ENCODE measurements around the gene ZDHHC11. TPM values are rescaled to one million over a fixed set of nuclear protein-coding genes. Genes with fewer than 3 reads are reported as not detected.
"Not testable (repeated sequence)": the region's sequence is repeated elsewhere in the genome, so short reads cannot be mapped to it uniquely, and the experiment has no call there.

Gene ZDHHC11
- total RNA-seq, 2 experiments from 2014 or later = 6.2 to 7.9 TPM

DNA sequence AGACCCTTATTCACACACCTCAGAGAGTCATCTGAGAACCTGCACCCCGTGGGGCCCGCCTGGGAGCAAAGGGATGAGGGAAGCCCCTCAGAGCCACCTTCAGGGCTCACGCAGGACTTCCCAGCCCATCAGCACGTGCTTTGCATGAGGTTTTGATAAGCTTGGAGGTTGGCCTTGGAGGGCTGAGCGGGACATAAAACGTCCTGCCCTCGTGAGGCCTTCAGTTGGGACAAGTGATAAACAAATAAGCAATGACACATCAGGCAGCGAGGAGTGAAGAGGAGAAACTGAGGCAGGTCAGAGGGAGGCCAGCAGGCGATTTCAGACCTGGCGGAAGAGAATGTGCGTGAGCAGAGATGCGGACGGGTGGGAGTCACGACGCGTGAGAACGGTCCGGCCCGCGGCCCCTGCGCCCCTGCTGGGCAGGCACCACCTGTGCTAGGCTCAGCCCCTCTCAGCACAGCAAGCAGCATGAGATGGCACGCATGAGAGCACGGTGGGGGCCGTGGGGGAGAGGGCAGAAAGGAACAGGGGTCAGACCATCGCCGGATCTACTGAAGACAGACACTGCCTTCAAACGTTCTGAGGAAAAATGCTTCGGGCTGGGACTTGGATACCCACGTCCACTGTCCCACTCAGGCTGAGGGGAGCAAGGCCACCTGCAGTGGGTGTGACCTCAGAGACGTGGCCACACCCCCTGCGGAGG, 78.8 kb downstream of the ZDHHC11 start:
- H3K9me3 Mint-ChIP-seq; H3K27ac Mint-ChIP-seq; DNase-seq; intact Hi-C loops (cut with micrococcal nuclease); H3K4me1 Mint-ChIP-seq (ENCODE audit: low read depth); H3K27me3 Mint-ChIP-seq; H3K4me3 Mint-ChIP-seq; CTCF ChIA-PET; POLR2A ChIA-PET; H3K36me3 Mint-ChIP-seq: not testable (repeated sequence)

- H3K4me3 Mint-ChIP-seq; DNase-seq; POLR2A ChIA-PET; H3K27me3 Mint-ChIP-seq; H3K27ac Mint-ChIP-seq; H3K4me1 Mint-ChIP-seq (ENCODE audit: low read depth); CTCF ChIA-PET; H3K9me3 Mint-ChIP-seq; H3K36me3 Mint-ChIP-seq; intact Hi-C loops (cut with micrococcal nuclease): not testable (repeated sequence)
Measured at GRCh38 chr5:771087-771781, 79.6 kb downstream of the ZDHHC11 start.

- intact Hi-C loops (cut with micrococcal nuclease); H3K36me3 Mint-ChIP-seq; H3K4me1 Mint-ChIP-seq (ENCODE audit: low read depth); POLR2A ChIA-PET; H3K9me3 Mint-ChIP-seq; H3K4me3 Mint-ChIP-seq; H3K27me3 Mint-ChIP-seq; DNase-seq; H3K27ac Mint-ChIP-seq; CTCF ChIA-PET: not testable (repeated sequence)
Measured at GRCh38 chr5:770585-770984, 80.2 kb downstream of the ZDHHC11 start.

DNA sequence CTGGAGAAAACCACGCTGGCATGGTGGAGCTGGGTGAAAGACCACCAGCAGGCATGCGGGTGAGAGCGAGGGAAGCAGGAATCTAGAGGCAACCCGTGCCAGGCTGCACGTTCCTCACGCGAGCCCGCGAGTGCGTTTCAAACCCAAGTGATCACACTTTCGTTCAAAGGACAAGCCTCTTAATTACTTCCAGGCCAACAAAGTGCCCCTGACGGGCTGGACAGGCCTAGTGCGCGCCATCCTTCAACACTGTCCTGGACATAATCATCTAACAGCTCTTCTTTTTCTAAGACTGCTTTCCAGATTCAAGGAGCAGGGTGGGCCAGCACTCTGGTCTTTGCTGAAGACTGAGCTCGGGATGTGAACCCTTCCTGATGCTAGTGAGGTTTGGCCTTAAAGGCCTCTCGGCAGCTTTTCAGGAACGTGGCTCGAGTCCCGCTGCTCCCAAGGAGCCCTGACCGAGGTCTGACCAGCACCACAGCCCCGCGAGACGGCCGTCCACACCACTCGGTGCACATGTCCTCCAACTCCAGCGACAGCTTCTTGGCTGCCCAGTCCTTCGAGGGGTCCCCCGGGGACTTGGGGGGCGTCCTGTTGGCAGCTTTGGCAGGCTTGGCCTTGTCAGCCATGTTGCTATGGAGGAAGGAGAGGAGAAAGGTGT, 81.2 kb downstream of the ZDHHC11 start:
- H3K4me1 Mint-ChIP-seq (ENCODE audit: low read depth); H3K27ac Mint-ChIP-seq; intact Hi-C loops (cut with micrococcal nuclease); H3K4me3 Mint-ChIP-seq; H3K27me3 Mint-ChIP-seq; H3K36me3 Mint-ChIP-seq; DNase-seq; CTCF ChIA-PET; POLR2A ChIA-PET; H3K9me3 Mint-ChIP-seq: not testable (repeated sequence)

GRCh38 chr5:766666-767431, 83.9 kb downstream of the ZDHHC11 start:
- Mint-ChIP-seq H3K36me3 (no peaks in the 10 kb centered on the region), H3K27me3 (no peaks in the 10 kb centered on the region)
- CTCF ChIA-PET = no interaction called here

GRCh38 chr5:765948-766631, 84.7 kb downstream of the ZDHHC11 start:
- Mint-ChIP-seq H3K27ac (no peak overlapping the region), H3K9me3 (peaks cover 3% of the 10 kb centered on the region), H3K4me1 (ENCODE audit: low read depth) (no peaks in the 10 kb centered on the region), H3K36me3 (no peaks in the 10 kb centered on the region), H3K4me3 (no peak overlapping the region), H3K27me3 (no peaks in the 10 kb centered on the region)
- intact Hi-C loops (cut with micrococcal nuclease) = no loop called here
- DNase-seq = no peak
- ChIA-PET POLR2A (no interaction called here), CTCF (no interaction called here)

More at GRCh38 chr5:766666-767431, 83.9 kb downstream of the ZDHHC11 start:
- DNase-seq = no peak
- intact Hi-C loops (cut with micrococcal nuclease) = no loop called here
- Mint-ChIP-seq H3K4me1 (ENCODE audit: low read depth) (no peaks in the 10 kb centered on the region), H3K4me3 (no peak overlapping the region), H3K27ac (no peak overlapping the region), H3K9me3 (peaks cover 3% of the 10 kb centered on the region)
- POLR2A ChIA-PET = no interaction called here

DNA sequence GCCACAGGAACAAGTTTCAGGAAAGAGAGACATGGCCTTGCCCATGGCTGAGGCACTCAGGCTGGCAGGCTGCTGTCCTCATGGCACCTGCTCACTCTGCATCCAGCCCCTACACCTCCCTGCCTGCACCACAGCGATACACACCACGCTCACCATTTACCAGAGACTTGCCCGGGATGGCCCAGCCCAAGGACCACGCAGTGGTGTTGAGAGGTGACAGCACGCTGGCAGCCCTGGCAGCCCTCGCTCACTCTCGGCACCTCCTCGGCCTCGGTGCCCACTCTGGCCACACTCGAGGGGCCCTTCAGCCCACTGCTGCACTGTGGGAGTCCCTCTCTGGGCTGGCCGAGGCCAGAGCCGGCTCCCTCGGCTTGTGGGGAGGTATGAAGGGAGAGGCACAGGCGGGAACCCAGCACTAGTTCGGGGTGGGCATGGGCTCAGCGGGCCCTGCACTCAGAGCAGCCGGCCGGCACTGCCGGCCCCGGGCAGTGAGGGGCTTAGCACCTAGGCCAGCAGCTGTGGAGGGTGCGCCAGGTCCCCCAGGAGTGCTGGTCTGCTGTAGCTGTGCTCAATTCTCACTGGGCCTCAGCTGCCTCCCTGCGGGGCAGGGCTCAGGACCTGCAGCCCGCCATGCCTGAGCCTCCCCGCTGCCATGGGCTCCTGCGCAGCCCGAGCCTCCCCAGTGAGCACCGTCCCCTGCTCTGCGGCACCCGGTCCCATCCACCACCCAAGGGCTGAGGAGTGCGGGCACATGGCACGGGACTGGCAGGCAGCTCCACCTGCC, 86.6 kb downstream of the ZDHHC11 start:
- intact Hi-C loops (cut with micrococcal nuclease) = no loop called here
- Mint-ChIP-seq H3K4me3 (no peak overlapping the region), H3K27me3 (no peaks in the 10 kb centered on the region), H3K27ac (no peak overlapping the region), H3K4me1 (ENCODE audit: low read depth) (peaks cover 2% of the 10 kb centered on the region), H3K9me3 (peaks cover 3% of the 10 kb centered on the region), H3K36me3 (no peaks in the 10 kb centered on the region)
- ChIA-PET POLR2A (no interaction called here), CTCF (no interaction called here)
- no peak for DNase-seq

GRCh38 chr5:763397-763796, 87.4 kb downstream of the ZDHHC11 start:
- POLR2A ChIA-PET = no interaction called here
- DNase-seq = no peak
- H3K27me3 Mint-ChIP-seq = no peaks in the 10 kb centered on the region
- H3K9me3 Mint-ChIP-seq = peaks cover 3% of the 10 kb centered on the region
- intact Hi-C loops (cut with micrococcal nuclease) = no loop called here
- no peaks in the 10 kb centered on the region for H3K36me3 Mint-ChIP-seq
- no peak overlapping the region for H3K4me3 Mint-ChIP-seq
- CTCF ChIA-PET = no interaction called here
- no peak overlapping the region for H3K27ac Mint-ChIP-seq
- H3K4me1 Mint-ChIP-seq (ENCODE audit: low read depth) = peaks cover 10% of the 10 kb centered on the region

- DNase-seq; H3K4me3 Mint-ChIP-seq; H3K27me3 Mint-ChIP-seq; H3K27ac Mint-ChIP-seq; H3K36me3 Mint-ChIP-seq; intact Hi-C loops (cut with micrococcal nuclease); H3K9me3 Mint-ChIP-seq; CTCF ChIA-PET; POLR2A ChIA-PET: not testable (repeated sequence)
- H3K4me1 Mint-ChIP-seq (ENCODE audit: low read depth) = peaks cover 14% of the 10 kb centered on the region
Measured at GRCh38 chr5:762996-763395, 87.8 kb downstream of the ZDHHC11 start.

DNA sequence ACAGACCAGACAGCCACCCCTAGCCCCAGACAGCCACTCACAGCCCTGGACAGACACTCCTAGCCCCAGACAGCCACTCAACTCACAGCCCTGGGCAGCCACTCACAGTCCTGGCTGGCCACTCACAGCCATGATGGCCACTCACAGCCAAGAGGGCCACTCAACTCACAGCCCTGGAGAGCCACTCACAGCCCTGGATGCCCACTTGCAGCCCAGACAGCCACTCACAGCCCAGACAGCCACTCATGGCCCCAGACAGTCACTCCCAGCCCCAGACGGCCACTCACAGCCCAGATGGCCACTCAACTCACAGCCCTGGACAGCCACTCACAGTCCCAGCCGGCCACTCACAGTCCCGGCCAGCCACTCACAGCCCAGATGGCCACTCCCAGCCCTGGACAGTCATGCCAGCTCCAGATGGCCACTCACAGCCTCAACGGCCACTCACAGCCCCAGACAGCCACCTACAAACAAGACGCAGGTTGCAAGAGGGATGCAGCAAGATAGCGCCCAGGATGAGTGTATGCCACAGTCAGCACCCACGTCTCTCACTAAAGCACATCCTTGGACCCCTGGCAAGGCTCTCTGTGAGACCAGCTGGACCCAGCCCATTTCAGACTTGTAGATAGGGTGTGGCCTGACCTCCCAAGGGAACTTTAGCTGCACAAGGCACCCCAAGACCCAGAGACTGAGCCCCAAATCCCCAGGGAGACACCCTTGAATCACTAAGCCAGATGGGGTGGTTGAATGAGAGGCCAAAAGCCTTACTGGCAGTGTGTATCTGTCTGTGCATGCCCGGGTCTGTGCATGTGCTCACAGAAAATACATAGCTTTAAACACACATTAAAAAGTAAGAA, 88.7 kb downstream of the ZDHHC11 start:
- H3K4me1 Mint-ChIP-seq (ENCODE audit: low read depth) = peaks cover 19% of the 10 kb centered on the region
- no peak overlapping the region for H3K27ac Mint-ChIP-seq
- POLR2A ChIA-PET = no interaction called here
- DNase-seq = no peak
- H3K4me3 Mint-ChIP-seq = no peak overlapping the region
- no peaks in the 10 kb centered on the region for H3K36me3 Mint-ChIP-seq
- peaks cover 3% of the 10 kb centered on the region for H3K9me3 Mint-ChIP-seq
- H3K27me3 Mint-ChIP-seq = no peaks in the 10 kb centered on the region
- intact Hi-C loops (cut with micrococcal nuclease) = no loop called here
- CTCF ChIA-PET = no interaction called here

Data from activated CD4-positive, alpha-beta memory T cell treated with anti-CD3 and anti-CD28 coated beads for 36 hours (primary cell).